Mesendoderm (in vitro differentiated cells): ENCODE measurements around the gene MIB2.
"Not testable (repeated sequence)": the region's sequence is repeated elsewhere in the genome, so short reads cannot be mapped to it uniquely, and the experiment has no call there.

Source experiments
- DNase-seq: peaks from one replicate; pipeline ENCODE4 v3.0.0; 2013
- H2AK5ac ChIP-seq: 2 replicates; pipeline ENCODE4 v1.6.1; 2013; ENCODE audit warnings: low read length, inconsistent platforms
- H2BK120ac ChIP-seq: 2 replicates; pipeline ENCODE4 v1.6.1; 2013; ENCODE audit warnings: low read depth, mild to moderate bottlenecking, low read length, moderate library complexity, mixed read lengths
- H2BK15ac ChIP-seq: replicated peaks from 2 replicates; pipeline ENCODE4 v1.6.1; 2013; ENCODE audit warnings: low read depth, mild to moderate bottlenecking, moderate library complexity
- H2BK5ac ChIP-seq: 2 replicates; pipeline ENCODE4 v1.6.1; 2013; ENCODE audit warnings: low read length, inconsistent platforms
- H3K18ac ChIP-seq: 2 replicates; pipeline ENCODE4 v1.6.1; 2013; ENCODE audit warnings: mild to moderate bottlenecking, low read length, mixed read lengths
- H3K23ac ChIP-seq: one replicate; pipeline ENCODE4 v1.6.1; 2013; ENCODE audit warnings: low read length
- H3K27ac ChIP-seq: 2 replicates; pipeline ENCODE4 v1.5.1; 2013; ENCODE audit warnings: low read depth, mild to moderate bottlenecking, inconsistent platforms, low read length, moderate library complexity
- H3K27me3 ChIP-seq: 2 replicates; pipeline ENCODE4 v1.6.1; 2013; ENCODE audit warnings: low read length, control low read depth, mild to moderate bottlenecking, inconsistent platforms; ENCODE audit not compliant: insufficient read depth, poor library complexity
- H3K36me3 ChIP-seq: 2 replicates; pipeline ENCODE4 v1.6.1; 2013; ENCODE audit warnings: low read length, inconsistent platforms; ENCODE audit not compliant: control insufficient read depth, insufficient read depth
- H3K4ac ChIP-seq: one replicate; pipeline ENCODE4 v1.6.1; 2013; ENCODE audit warnings: low read depth, mild to moderate bottlenecking, low read length, moderate library complexity
- H3K4me1 ChIP-seq: 2 replicates; pipeline ENCODE4 v1.6.1; 2013; ENCODE audit warnings: low read depth, low read length, inconsistent platforms; ENCODE audit not compliant: control insufficient read depth
- H3K4me2 ChIP-seq: 2 replicates; pipeline ENCODE4 v1.6.1; 2013; ENCODE audit warnings: low read length
- H3K4me3 ChIP-seq: 2 replicates; pipeline ENCODE4 v1.5.1; 2013; ENCODE audit warnings: mild to moderate bottlenecking, low read length
- H3K56ac ChIP-seq: one replicate; pipeline ENCODE4 v1.6.1; 2013; ENCODE audit warnings: low read length
- H3K79me1 ChIP-seq: 2 replicates; pipeline ENCODE4 v1.6.1; 2013; ENCODE audit warnings: low read length, inconsistent platforms
- H3K79me2 ChIP-seq: 2 replicates; pipeline ENCODE4 v1.6.1; 2013; ENCODE audit warnings: mild to moderate bottlenecking, low read length; ENCODE audit not compliant: control insufficient read depth, insufficient read depth
- H3K9ac ChIP-seq: 2 replicates; pipeline ENCODE4 v1.6.1; 2013; ENCODE audit warnings: low read length, inconsistent platforms
- H4K5ac ChIP-seq: one replicate; pipeline ENCODE4 v1.6.1; 2013; ENCODE audit warnings: low read length
- H4K8ac ChIP-seq: one replicate; pipeline ENCODE4 v1.6.1; 2013; ENCODE audit warnings: low read depth, mild to moderate bottlenecking, control low read depth, low read length, moderate library complexity
- WGBS: extraction: QIAGEN DNeasy Blood & Tissue Kit; methylation state at CpG from one replicate; pipeline ENCODE4 v1.1.7; 2013; ENCODE audit warnings: low lambda C conversion rate, missing lambda C conversion rate; ENCODE audit not compliant: insufficient coverage; ENCODE audit errors: extremely low coverage; 5-methylcytosine and 5-hydroxymethylcytosine counted together

The MIB2 gene

DNA sequence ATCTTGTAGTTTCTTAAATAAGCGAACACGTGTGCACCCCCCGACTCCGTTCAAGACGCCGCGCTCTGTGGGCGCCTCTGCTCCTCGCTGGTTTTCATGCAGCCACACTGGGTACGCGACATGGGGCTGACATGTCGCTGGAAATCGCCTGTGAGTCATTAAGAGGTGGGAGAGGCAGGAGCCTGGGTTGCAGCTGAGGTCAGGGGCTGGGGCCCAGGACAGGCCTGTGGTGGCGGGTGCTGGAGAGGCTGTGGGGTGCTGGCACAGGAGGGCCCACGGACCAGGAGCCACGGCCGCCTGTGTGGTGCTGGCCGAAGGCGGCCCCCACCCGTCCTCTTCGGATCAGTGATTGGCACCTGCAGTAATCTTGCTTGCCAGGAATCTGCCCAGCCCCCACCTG lies 59.5 kb downstream of the MIB2 start:
- H3K4ac ChIP-seq, H3K4me2 ChIP-seq, H3K4me1 ChIP-seq, H2BK15ac ChIP-seq, H3K27me3 ChIP-seq, H2BK5ac ChIP-seq, H3K27ac ChIP-seq, H3K79me2 ChIP-seq, H3K56ac ChIP-seq, DNase-seq, H3K4me3 ChIP-seq, H4K8ac ChIP-seq, H2BK120ac ChIP-seq, H2AK5ac ChIP-seq, H3K18ac ChIP-seq, H3K9ac ChIP-seq, H3K36me3 ChIP-seq, H4K5ac ChIP-seq, H3K23ac ChIP-seq: not testable (repeated sequence)
- peaks cover 10% of the 10 kb centered on the region for H3K79me1 ChIP-seq
- no CpG with 5 or more reads among the region's 21 CpGs for WGBS

DNA sequence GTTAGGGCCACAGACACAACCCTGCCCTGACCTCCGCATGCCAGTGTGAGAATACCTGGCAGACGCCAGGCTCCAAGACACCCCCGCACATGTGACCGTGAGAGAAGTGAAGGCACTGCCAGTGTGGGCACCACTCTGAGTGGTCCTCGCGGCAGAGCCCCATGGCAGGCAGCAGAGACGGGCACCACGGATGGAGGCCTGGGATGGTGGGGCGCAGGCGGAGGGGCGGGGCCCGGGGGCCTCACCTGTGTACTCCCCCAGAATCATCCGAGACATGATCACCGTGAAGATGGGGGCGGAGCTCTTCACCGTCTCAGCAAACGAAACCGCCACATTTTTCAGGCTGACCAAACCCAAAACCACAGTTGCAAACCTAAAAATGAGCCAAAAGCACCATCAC lies 59.9 kb downstream of the MIB2 start:
- not testable (repeated sequence) for H2AK5ac ChIP-seq, H3K4me2 ChIP-seq, H3K4ac ChIP-seq, H3K79me2 ChIP-seq, H3K56ac ChIP-seq, H2BK15ac ChIP-seq, H3K4me1 ChIP-seq, H4K5ac ChIP-seq, H3K4me3 ChIP-seq, H2BK5ac ChIP-seq, H2BK120ac ChIP-seq, H3K18ac ChIP-seq, H3K27me3 ChIP-seq, DNase-seq, H3K27ac ChIP-seq, H3K23ac ChIP-seq, H4K8ac ChIP-seq, H3K36me3 ChIP-seq, H3K9ac ChIP-seq
- WGBS = no CpG with 5 or more reads among the region's 18 CpGs
- peaks cover 10% of the 10 kb centered on the region for H3K79me1 ChIP-seq

DNA sequence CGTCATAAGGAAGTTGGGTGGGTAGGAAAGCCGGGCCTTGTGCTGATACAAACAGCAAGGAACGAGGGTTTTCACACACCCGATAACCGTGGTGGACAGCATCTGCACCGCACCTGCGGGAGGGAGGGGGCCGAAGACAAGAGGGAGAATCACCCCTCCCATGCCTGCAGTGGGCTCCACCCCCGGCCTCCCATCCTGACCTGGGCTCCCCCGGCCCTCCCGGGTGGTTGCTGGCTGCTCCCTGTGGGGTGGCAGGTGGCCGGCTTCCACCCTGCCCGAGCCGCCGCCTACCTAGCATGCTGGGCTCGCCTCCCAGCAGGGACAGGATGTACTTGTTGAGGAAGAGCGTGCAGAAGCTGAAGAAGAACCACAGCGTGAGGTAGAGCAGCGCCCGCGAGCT lies 60.8 kb downstream of the MIB2 start:
- not testable (repeated sequence) for H3K18ac ChIP-seq, H3K27me3 ChIP-seq, H3K4me2 ChIP-seq, H2BK15ac ChIP-seq, H3K9ac ChIP-seq, DNase-seq, H3K36me3 ChIP-seq, H3K4me1 ChIP-seq, H2AK5ac ChIP-seq, H3K27ac ChIP-seq, H2BK120ac ChIP-seq, H3K56ac ChIP-seq, H3K23ac ChIP-seq, H4K8ac ChIP-seq, H4K5ac ChIP-seq, H3K4me3 ChIP-seq, H3K4ac ChIP-seq, H2BK5ac ChIP-seq
- Histone ChIP-seq H3K79me2 (peaks cover 13% of the 10 kb centered on the region), H3K79me1 (peaks cover 13% of the 10 kb centered on the region)
- WGBS = no CpG with 5 or more reads among the region's 21 CpGs

DNA sequence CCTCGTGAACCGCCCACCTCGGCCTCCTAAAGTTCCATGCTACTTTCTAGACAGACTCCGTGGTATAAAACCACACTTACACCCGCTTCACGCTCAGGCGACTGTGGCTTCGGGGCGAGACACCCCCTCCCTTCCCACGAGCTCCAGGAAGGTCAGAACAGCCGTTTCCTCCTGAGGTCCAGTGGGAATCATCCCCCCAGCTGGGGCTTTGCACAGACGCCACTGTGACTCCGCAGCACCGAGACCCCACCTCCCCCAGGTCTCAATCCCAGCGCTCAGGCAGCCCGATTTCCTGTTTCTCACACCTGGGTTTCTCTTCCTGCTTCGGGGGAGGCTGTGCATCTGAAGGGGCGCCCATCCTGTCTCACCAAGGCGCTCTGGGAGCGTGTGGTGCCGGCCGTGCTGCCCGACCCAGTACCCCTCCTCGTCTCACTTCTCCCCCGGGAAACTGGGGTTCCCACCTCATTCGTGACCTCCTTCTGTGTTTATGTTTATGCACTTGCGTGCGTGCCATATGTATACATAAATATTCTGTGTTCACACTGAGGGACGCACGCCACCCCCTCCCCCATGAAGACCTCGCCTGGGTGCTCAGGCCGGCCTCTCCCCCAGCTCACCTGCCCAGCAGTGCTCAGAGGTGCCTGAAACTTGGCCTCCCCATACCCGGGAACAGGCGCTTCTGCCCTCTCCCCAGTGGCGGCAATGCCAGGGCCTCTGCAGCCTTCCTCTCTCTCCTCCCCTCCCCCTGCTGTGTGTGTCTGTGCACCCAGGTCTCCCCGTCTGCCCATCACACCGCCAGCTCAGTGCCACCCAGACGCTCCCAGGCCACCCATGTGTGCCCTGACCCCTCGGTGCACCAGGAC lies 62.6 kb downstream of the MIB2 start:
- H4K5ac ChIP-seq = no peak overlapping the region
- no CpG with 5 or more reads among the region's 39 CpGs for WGBS
- H4K8ac ChIP-seq = no peak overlapping the region
- no peaks in the 10 kb centered on the region for H3K36me3 ChIP-seq
- no peak overlapping the region for H2BK5ac ChIP-seq
- peaks cover 17% of the 10 kb centered on the region for H3K79me1 ChIP-seq
- H3K9ac ChIP-seq = peak overlapping the region; percentile 54
- no peak overlapping the region for H3K4ac ChIP-seq
- no peak for DNase-seq
- peak overlapping the region; percentile 30 for H2AK5ac ChIP-seq
- no peak overlapping the region for H3K23ac ChIP-seq
- H2BK15ac ChIP-seq = no peak overlapping the region
- peak overlapping the region; percentile 70 for H3K56ac ChIP-seq
- no peak overlapping the region for H3K4me2 ChIP-seq
- H2BK120ac ChIP-seq = no peak overlapping the region
- H3K4me3 ChIP-seq = no peak overlapping the region
- no peak overlapping the region for H3K27ac ChIP-seq
- H3K79me2 ChIP-seq = peaks cover 14% of the 10 kb centered on the region
- no peak overlapping the region for H3K18ac ChIP-seq
- no peaks in the 10 kb centered on the region for H3K27me3 ChIP-seq
- peaks cover 3% of the 10 kb centered on the region for H3K4me1 ChIP-seq

DNA sequence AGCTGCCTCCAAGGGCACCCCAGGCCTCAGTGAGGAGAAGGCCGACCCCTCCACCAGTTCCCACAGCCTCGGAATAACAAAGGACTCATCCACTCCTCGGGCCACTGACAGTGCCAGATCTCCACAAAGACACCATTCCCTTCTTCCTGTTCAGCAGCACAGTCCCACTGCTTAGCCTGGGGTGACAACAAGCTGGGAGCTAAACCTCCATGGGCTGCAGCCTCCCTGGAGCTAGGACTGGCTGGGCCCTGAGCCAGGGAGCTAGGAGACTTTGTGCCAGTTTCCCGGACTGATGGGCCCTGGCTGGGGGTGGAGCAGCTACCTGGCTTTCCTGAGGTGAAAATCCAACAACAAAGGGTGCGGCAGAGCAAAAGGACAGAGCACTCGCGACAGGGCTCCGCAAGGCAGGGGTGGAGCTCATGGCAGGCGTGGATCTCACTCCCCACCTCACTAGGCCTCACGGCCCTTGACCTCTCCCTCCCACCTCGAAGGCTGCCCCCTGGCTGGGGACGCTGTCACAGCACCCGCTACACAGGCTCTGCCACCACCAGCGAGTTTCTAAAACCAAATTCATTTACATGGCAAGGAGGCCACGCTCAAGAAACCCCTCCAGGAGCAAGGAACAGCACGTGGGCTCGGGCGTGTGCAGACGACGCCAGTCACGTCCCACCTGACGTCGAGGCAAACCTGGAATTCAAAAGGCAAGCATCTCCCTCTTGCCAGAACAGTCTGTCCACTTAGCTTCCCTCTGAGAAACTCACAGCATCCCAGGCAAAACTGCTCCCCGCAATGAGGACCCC lies 63.5 kb downstream of the MIB2 start:
- H3K27me3 ChIP-seq = no peaks in the 10 kb centered on the region
- H3K4me3 ChIP-seq = no peak overlapping the region
- no peak overlapping the region for H3K27ac ChIP-seq
- no peak overlapping the region for H4K8ac ChIP-seq
- H3K4ac ChIP-seq = no peak overlapping the region
- H3K36me3 ChIP-seq = no peaks in the 10 kb centered on the region
- H3K23ac ChIP-seq = no peak overlapping the region
- peaks cover 5% of the 10 kb centered on the region for H3K4me1 ChIP-seq
- peaks cover 19% of the 10 kb centered on the region for H3K79me2 ChIP-seq
- H2BK120ac ChIP-seq = no peak overlapping the region
- peak overlapping the region; percentile 64 for H4K5ac ChIP-seq
- no peak overlapping the region for H2BK15ac ChIP-seq
- no CpG with 5 or more reads among the region's 24 CpGs for WGBS
- H3K79me1 ChIP-seq = peaks cover 20% of the 10 kb centered on the region
- H3K4me2 ChIP-seq = no peak overlapping the region
- H3K9ac ChIP-seq = peak overlapping the region; percentile 54
- H3K56ac ChIP-seq = peak overlapping the region; percentile 70
- no peak overlapping the region for H2BK5ac ChIP-seq
- DNase-seq = peak; percentile 76
- H2AK5ac ChIP-seq = peak overlapping the region; percentile 30
- no peak overlapping the region for H3K18ac ChIP-seq
